Neutrophil (primary cell): ENCODE data around the gene ELMO3.

Source experiments
- H3K27ac ChIP-seq: fragments of 200-600 bp; sonication (generic); 2 replicates; pipeline ENCODE4 v1.5.1; 2016; ENCODE audit warnings: mild to moderate bottlenecking, moderate library complexity
- H3K27me3 ChIP-seq: fragments of 200-600 bp; sonication (generic); 2 replicates; pipeline ENCODE4 v1.6.0; 2016; ENCODE audit warnings: mild to moderate bottlenecking
- H3K36me3 ChIP-seq: fragments of 200-600 bp; sonication (generic); 2 replicates; pipeline ENCODE4 v1.5.1; 2017
- H3K4me1 ChIP-seq, 2 experiments: fragments of 200-600 bp in 1 of 2; sonication (generic) in 1 of 2; 1 replicate in 1 of 2; 2 replicates in 1 of 2; pipeline versions ENCODE4 v1.5.1 to v1.6.1; 2013 to 2016; ENCODE audit warnings: low read depth in 1 of 2, low read length in 1 of 2, mild to moderate bottlenecking in 1 of 2, moderate library complexity in 1 of 2; ENCODE audit not compliant: control insufficient read depth in 1 of 2, insufficient read depth in 1 of 2
- H3K4me3 ChIP-seq, 2 experiments: fragments of 200-600 bp in 1 of 2; sonication (generic) in 1 of 2; 1 replicate in 1 of 2; 2 replicates in 1 of 2; pipeline ENCODE4 v1.5.1; 2013 to 2016; ENCODE audit warnings: low read depth in 1 of 2, low read length in 1 of 2, mild to moderate bottlenecking in 1 of 2, moderate library complexity in 1 of 2
- H3K9me3 ChIP-seq: fragments of 200-600 bp; sonication (generic); 2 replicates; pipeline ENCODE4 v1.5.1; 2016
- TF ChIP-seq, protein P1 (sequence below): fragments of 200-600 bp; sonication (generic); IDR thresholded peaks from 2 replicates; pipeline ENCODE4 v1.5.1; 2016; ENCODE audit warnings: antibody characterized with exemption

Gene ELMO3, protein sequence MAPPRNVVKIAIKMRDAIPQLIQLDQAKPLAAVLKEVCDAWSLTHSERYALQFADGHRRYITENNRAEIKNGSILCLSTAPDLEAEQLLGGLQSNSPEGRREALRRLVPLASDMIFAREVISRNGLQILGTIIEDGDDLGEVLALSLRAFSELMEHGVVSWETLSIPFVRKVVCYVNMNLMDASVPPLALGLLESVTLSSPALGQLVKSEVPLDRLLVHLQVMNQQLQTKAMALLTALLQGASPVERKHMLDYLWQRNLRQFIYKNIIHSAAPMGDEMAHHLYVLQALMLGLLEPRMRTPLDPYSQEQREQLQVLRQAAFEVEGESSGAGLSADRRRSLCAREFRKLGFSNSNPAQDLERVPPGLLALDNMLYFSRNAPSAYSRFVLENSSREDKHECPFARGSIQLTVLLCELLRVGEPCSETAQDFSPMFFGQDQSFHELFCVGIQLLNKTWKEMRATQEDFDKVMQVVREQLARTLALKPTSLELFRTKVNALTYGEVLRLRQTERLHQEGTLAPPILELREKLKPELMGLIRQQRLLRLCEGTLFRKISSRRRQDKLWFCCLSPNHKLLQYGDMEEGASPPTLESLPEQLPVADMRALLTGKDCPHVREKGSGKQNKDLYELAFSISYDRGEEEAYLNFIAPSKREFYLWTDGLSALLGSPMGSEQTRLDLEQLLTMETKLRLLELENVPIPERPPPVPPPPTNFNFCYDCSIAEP

DNA sequence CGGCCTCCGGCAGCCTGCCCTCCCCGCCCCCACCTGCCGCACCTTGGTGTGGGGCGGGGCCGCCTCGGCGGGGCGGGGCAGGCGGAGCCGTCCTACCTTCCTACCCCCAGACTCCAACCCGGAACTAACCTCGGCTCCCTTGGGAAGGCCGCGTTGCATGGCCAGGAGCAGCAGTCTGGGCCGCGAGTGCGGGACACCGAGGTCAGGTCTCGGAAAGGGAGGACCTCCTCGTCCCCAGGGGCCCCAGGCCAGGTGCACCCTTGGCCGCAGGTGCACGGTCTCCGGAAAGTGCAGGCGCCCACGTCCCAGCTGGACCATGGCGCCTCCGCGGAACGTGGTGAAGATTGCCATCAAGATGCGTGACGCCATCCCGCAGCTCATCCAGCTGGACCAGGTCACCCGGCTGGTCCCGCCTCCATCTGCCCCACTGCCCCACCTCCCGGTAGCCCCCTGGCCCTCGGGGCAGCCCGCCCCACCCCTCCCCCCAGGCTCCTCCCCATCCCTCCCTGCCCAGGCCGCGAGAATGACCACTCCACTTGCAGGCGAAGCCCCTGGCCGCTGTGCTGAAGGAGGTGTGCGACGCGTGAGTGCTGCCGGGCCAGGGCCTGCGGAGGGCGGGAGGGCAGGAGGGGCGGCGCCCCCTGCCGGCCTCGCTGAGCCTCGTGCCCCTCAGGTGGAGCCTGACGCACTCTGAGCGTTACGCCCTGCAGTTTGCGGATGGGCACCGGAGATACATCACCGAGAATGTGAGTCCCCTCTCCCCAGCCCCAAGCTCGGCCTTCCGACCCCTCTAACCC is at the start of gene ELMO3:
Gene ELMO3, plus strand, starts transcription at position 121 of the 797 bp plus-strand sequence. Its CDS starts 196 bp downstream, at position 317.
- no peak within 1 kb of the TSS for H3K4me3 ChIP-seq
- TF ChIP-seq, protein P1, sequence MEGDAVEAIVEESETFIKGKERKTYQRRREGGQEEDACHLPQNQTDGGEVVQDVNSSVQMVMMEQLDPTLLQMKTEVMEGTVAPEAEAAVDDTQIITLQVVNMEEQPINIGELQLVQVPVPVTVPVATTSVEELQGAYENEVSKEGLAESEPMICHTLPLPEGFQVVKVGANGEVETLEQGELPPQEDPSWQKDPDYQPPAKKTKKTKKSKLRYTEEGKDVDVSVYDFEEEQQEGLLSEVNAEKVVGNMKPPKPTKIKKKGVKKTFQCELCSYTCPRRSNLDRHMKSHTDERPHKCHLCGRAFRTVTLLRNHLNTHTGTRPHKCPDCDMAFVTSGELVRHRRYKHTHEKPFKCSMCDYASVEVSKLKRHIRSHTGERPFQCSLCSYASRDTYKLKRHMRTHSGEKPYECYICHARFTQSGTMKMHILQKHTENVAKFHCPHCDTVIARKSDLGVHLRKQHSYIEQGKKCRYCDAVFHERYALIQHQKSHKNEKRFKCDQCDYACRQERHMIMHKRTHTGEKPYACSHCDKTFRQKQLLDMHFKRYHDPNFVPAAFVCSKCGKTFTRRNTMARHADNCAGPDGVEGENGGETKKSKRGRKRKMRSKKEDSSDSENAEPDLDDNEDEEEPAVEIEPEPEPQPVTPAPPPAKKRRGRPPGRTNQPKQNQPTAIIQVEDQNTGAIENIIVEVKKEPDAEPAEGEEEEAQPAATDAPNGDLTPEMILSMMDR: no peak
- no peaks in the 10 kb centered on the region for H3K9me3 ChIP-seq
- H3K27ac ChIP-seq: peak within 1 kb of the TSS; percentile 6
- no peaks in the 10 kb centered on the region for H3K27me3 ChIP-seq
- H3K36me3 ChIP-seq: peaks cover 97% of the 10 kb centered on the region
- no peaks in the 10 kb centered on the region for H3K4me1 ChIP-seq

GRCh38 chr16:67149276-67150046 is 49.5 kb upstream of the ELMO3 start:
- Histone ChIP-seq H3K27ac (no peak overlapping the region), H3K4me1 (peaks cover 44 to 53% of the 10 kb centered on the region in 2 experiments), H3K36me3 (peaks cover 53% of the 10 kb centered on the region), H3K27me3 (peaks cover 55% of the 10 kb centered on the region), H3K4me3 (peak overlapping the region in 1 of 2 experiments; percentile 23), H3K9me3 (no peaks in the 10 kb centered on the region)
- TF ChIP-seq, protein P1: no peak

GRCh38 chr16:67150047-67150832 is 48.7 kb upstream of the ELMO3 start:
- TF ChIP-seq, protein P1: no peak
- no peak overlapping the region for H3K27ac ChIP-seq
- peak overlapping the region; percentile 23 to 32 for H3K4me3 ChIP-seq
- no peaks in the 10 kb centered on the region for H3K9me3 ChIP-seq
- peaks cover 39 to 53% of the 10 kb centered on the region in 2 experiments for H3K4me1 ChIP-seq
- H3K36me3 ChIP-seq: peaks cover 48% of the 10 kb centered on the region
- H3K27me3 ChIP-seq: peaks cover 63% of the 10 kb centered on the region

GRCh38 chr16:67150833-67151396 is 48.0 kb upstream of the ELMO3 start, which contains the start of gene B3GNT9:
B3GNT9 (minus strand) TSS chr16:67150998; CDS start chr16:67150485, 513 bp downstream.
- Histone ChIP-seq H3K27ac (no peak within 1 kb of the TSS), H3K4me3 (peak within 1 kb of the TSS; percentile 23 to 32), H3K27me3 (peaks cover 69% of the 10 kb centered on the region), H3K9me3 (no peaks in the 10 kb centered on the region), H3K36me3 (peaks cover 44% of the 10 kb centered on the region), H3K4me1 (peaks cover 38 to 51% of the 10 kb centered on the region in 2 experiments)
- TF ChIP-seq, protein P1: no peak
